Astrocyte (in vitro differentiated cells and primary cell): ENCODE measurements around the gene DLGAP1. TPM values are rescaled to one million over a fixed set of nuclear protein-coding genes. Genes with fewer than 3 reads are reported as not detected.

Experiments
- DNase-seq: peaks from one replicate; pipeline ENCODE4 v3.0.0-alpha.2; 2010; ENCODE audit warnings: low read depth
- FAIRE-seq: peaks from 2 replicates; lab custom pipeline; 2011; peaks lifted over from hg19 to GRCh38; lab: Jason Lieb, UNC
- H2AFZ ChIP-seq: 2 replicates; pipeline ENCODE4 v1.6.0; 2012; ENCODE audit warnings: low read depth, low read length, inconsistent platforms
- H3K27ac ChIP-seq: 2 replicates; pipeline ENCODE4 v1.5.1; 2011; ENCODE audit warnings: low read depth, low read length, inconsistent platforms
- H3K27me3 ChIP-seq: 2 replicates; pipeline ENCODE4 v1.6.0; 2011; ENCODE audit warnings: low read length, inconsistent platforms; ENCODE audit not compliant: insufficient read depth
- H3K36me3 ChIP-seq: 2 replicates; pipeline ENCODE4 v1.5.1; 2011; ENCODE audit warnings: low read length, inconsistent platforms; ENCODE audit not compliant: insufficient read depth
- H3K4me1 ChIP-seq: 2 replicates; pipeline ENCODE4 v1.5.1; 2011; ENCODE audit warnings: low read length, inconsistent platforms; ENCODE audit not compliant: insufficient read depth
- H3K4me2 ChIP-seq: 2 replicates; pipeline ENCODE4 v1.6.0; 2012; ENCODE audit warnings: low read length, inconsistent platforms
- H3K4me3 ChIP-seq: 2 replicates; pipeline ENCODE4 v1.5.1; 2011; ENCODE audit warnings: low read depth, mild to moderate bottlenecking, low read length, inconsistent platforms; ENCODE audit not compliant: insufficient read depth
- H3K79me2 ChIP-seq: 2 replicates; pipeline ENCODE4 v1.6.0; 2012; ENCODE audit warnings: mild to moderate bottlenecking, low read length, inconsistent platforms; ENCODE audit not compliant: insufficient read depth
- H3K9ac ChIP-seq: 2 replicates; pipeline ENCODE4 v1.6.0; 2012; ENCODE audit warnings: mild to moderate bottlenecking, low read length, inconsistent platforms
- H3K9me3 ChIP-seq: 2 replicates; pipeline ENCODE4 v1.5.1; 2012; ENCODE audit warnings: low read depth, mild to moderate bottlenecking, low read length, inconsistent platforms; ENCODE audit not compliant: insufficient read depth
- H4K20me1 ChIP-seq: 2 replicates; pipeline ENCODE4 v1.6.0; 2012; ENCODE audit warnings: low read length, inconsistent platforms; ENCODE audit not compliant: insufficient read depth
- H3K27ac Mint-ChIP-seq: one replicate; pipeline ENCODE4 v1.8.0; 2021; ENCODE audit warnings: mild to moderate bottlenecking, mixed read lengths; ENCODE audit not compliant: unreplicated experiment
- H3K27me3 Mint-ChIP-seq: one replicate; pipeline ENCODE4 v1.8.0; 2021; ENCODE audit warnings: low read depth, mixed read lengths; ENCODE audit not compliant: unreplicated experiment
- H3K36me3 Mint-ChIP-seq: one replicate; pipeline ENCODE4 v1.8.0; 2021; ENCODE audit warnings: low read depth, mixed read lengths; ENCODE audit not compliant: unreplicated experiment
- H3K4me1 Mint-ChIP-seq: one replicate; pipeline ENCODE4 v1.8.0; 2021; ENCODE audit warnings: low read depth, mixed read lengths; ENCODE audit not compliant: unreplicated experiment
- H3K4me3 Mint-ChIP-seq: one replicate; pipeline ENCODE4 v1.8.0; 2021; ENCODE audit warnings: mild to moderate bottlenecking, moderate library complexity, mixed read lengths; ENCODE audit not compliant: unreplicated experiment
- H3K9me3 Mint-ChIP-seq: one replicate; pipeline ENCODE4 v1.8.0; 2021; ENCODE audit warnings: mild to moderate bottlenecking, mixed read lengths; ENCODE audit not compliant: unreplicated experiment
- EZH2 ChIP-seq: IDR thresholded peaks from 2 replicates; pipeline ENCODE4 v1.6.1; 2012; ENCODE audit warnings: mild to moderate bottlenecking, low read length, inconsistent platforms; ENCODE audit not compliant: insufficient read depth
- total RNA-seq: library from RNA; stranded (reverse); gene quantifications from 2 replicates; pipeline ENCODE4 v1.2.1, GENCODE V29; 2021
- TF ChIP-seq, protein P1 (sequence below): IDR thresholded peaks from 2 replicates; pipeline ENCODE4 v1.5.1; 2011; ENCODE audit warnings: low read depth, mild to moderate bottlenecking, inconsistent platforms, low read length, moderate library complexity; ENCODE audit not compliant: insufficient read depth

Gene DLGAP1
- total RNA-seq, 1 donor from 2014 or later: 2.3 TPM

DNA sequence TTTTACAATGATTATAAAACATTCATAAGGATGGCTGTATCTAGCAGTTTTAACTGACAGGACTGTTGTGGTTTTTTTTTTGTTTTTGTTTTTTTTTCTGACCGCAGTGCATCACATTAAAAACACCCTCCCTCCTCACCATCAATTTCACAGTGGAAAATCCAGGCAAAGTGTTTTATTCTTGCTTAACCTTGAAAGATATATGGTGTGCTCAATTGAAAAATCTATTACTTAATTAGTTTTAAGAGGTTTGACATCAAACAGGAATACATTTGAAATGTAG, 250.7 kb downstream of the DLGAP1 start:
- H3K4me2 ChIP-seq: no peak overlapping the region
- peaks cover 6% of the 10 kb centered on the region for H3K4me1 Mint-ChIP-seq
- no peak overlapping the region for H3K27ac ChIP-seq
- TF ChIP-seq, protein P1, sequence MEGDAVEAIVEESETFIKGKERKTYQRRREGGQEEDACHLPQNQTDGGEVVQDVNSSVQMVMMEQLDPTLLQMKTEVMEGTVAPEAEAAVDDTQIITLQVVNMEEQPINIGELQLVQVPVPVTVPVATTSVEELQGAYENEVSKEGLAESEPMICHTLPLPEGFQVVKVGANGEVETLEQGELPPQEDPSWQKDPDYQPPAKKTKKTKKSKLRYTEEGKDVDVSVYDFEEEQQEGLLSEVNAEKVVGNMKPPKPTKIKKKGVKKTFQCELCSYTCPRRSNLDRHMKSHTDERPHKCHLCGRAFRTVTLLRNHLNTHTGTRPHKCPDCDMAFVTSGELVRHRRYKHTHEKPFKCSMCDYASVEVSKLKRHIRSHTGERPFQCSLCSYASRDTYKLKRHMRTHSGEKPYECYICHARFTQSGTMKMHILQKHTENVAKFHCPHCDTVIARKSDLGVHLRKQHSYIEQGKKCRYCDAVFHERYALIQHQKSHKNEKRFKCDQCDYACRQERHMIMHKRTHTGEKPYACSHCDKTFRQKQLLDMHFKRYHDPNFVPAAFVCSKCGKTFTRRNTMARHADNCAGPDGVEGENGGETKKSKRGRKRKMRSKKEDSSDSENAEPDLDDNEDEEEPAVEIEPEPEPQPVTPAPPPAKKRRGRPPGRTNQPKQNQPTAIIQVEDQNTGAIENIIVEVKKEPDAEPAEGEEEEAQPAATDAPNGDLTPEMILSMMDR: no peak
- TF ChIP-seq EZH2: no peak
- no peak overlapping the region for H3K9ac ChIP-seq
- H4K20me1 ChIP-seq: no peaks in the 10 kb centered on the region
- H3K79me2 ChIP-seq: no peaks in the 10 kb centered on the region
- H3K9me3 ChIP-seq: no peaks in the 10 kb centered on the region
- no peaks in the 10 kb centered on the region for H3K4me1 ChIP-seq
- FAIRE-seq (no peak), DNase-seq (no peak)
- no peaks in the 10 kb centered on the region for H3K9me3 Mint-ChIP-seq
- H3K4me3 Mint-ChIP-seq: no peak overlapping the region
- H3K36me3 Mint-ChIP-seq: no peaks in the 10 kb centered on the region
- H3K4me3 ChIP-seq: no peak overlapping the region
- H2AFZ ChIP-seq: no peak overlapping the region
- H3K36me3 ChIP-seq: no peaks in the 10 kb centered on the region
- H3K27me3 Mint-ChIP-seq: no peaks in the 10 kb centered on the region
- H3K27ac Mint-ChIP-seq: no peak overlapping the region
- H3K27me3 ChIP-seq: no peaks in the 10 kb centered on the region

DNA sequence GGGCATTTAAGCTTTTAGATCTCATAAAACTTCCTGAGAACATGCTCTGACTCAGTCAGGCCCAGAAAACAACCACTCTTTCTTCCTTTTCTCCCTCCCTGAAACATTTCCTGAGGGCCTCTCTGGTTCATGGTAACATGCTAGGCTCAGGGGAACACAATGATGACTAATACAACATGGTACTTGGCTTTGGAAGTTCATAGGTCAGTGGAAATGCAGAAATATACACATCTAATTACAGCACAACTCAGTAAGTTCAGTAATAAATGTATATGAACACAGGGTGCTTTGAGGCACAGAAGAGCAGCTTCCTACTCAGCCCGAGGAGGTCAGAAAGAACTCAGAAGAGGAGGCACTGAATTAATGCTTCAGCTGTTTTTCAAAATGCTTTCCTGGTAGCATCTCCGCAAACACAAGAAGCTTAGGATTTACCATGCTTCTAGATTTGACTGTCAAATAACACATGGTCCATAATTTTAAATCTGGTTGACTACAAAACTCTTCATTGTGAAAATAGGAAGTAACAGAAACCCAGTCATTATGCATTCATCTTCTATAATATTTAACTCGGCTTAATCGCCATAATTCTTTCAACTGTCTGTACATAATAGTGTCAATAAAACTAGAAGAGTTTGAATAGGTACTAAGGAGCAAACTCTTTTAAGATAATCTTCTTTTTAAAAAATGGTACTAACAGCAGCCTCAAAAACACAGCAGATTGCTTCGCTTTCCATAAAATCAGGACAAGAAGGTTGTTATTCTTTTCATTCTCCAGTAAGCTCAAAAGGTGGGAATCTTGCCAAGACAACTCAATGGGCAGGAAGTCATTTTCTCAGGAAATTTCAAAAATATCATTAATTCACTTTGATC, 251.3 kb downstream of the DLGAP1 start:
- Mint-ChIP-seq H3K36me3 (no peaks in the 10 kb centered on the region), H3K27ac (no peak overlapping the region), H3K4me1 (peaks cover 6% of the 10 kb centered on the region), H3K9me3 (no peaks in the 10 kb centered on the region), H3K27me3 (no peaks in the 10 kb centered on the region), H3K4me3 (no peak overlapping the region)
- H4K20me1 ChIP-seq: no peaks in the 10 kb centered on the region
- no peaks in the 10 kb centered on the region for H3K4me1 ChIP-seq
- DNase-seq: no peak
- H3K79me2 ChIP-seq: no peaks in the 10 kb centered on the region
- H3K4me3 ChIP-seq: no peak overlapping the region
- FAIRE-seq: no peak
- TF ChIP-seq EZH2: no peak
- TF ChIP-seq, protein P1: no peak
- no peaks in the 10 kb centered on the region for H3K36me3 ChIP-seq
- H3K4me2 ChIP-seq: no peak overlapping the region
- no peaks in the 10 kb centered on the region for H3K9me3 ChIP-seq
- H2AFZ ChIP-seq: no peak overlapping the region
- no peak overlapping the region for H3K9ac ChIP-seq
- H3K27ac ChIP-seq: no peak overlapping the region
- no peaks in the 10 kb centered on the region for H3K27me3 ChIP-seq

DNA sequence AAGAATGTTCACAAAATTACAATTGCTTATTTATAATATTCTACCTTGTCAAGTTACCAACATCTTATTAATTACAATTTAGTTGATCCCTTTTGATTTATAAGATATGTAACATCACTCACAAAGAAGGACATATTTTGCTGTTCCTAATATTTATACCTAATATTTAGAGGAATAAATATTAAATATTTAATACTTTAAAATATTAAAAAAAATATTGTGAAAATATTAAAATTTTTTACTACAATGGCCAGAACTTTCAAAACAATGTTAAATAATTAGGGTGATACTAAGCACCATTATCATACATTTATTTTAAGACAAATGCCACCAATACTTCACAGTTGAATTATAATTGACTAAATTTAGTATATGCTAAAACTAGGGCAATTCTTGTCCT, 254.7 kb downstream of the DLGAP1 start:
- Histone ChIP-seq H3K27me3 (no peaks in the 10 kb centered on the region), H2AFZ (no peak overlapping the region), H3K9ac (no peak overlapping the region), H3K9me3 (no peaks in the 10 kb centered on the region), H3K27ac (no peak overlapping the region), H3K4me2 (no peak overlapping the region), H3K4me1 (no peaks in the 10 kb centered on the region), H4K20me1 (no peaks in the 10 kb centered on the region), H3K79me2 (no peaks in the 10 kb centered on the region), H3K4me3 (no peak overlapping the region), H3K36me3 (no peaks in the 10 kb centered on the region)
- no peaks in the 10 kb centered on the region for H3K36me3 Mint-ChIP-seq
- no peak for DNase-seq
- no peaks in the 10 kb centered on the region for H3K27me3 Mint-ChIP-seq
- H3K4me3 Mint-ChIP-seq: no peak overlapping the region
- no peaks in the 10 kb centered on the region for H3K9me3 Mint-ChIP-seq
- peaks cover 6% of the 10 kb centered on the region for H3K4me1 Mint-ChIP-seq
- TF ChIP-seq EZH2: no peak
- TF ChIP-seq, protein P1: no peak
- no peak overlapping the region for H3K27ac Mint-ChIP-seq
- no peak for FAIRE-seq
